ENCODE data around the gene CSF3R. TPM values are rescaled to one million over a fixed set of nuclear protein-coding genes. Genes with fewer than 3 reads are reported as not detected.

The CSF3R gene
- total and polyA plus RNA-seq, 4 experiments from 2014 or later: 0.61 to 0.87 TPM; not detected in 2

DNA sequence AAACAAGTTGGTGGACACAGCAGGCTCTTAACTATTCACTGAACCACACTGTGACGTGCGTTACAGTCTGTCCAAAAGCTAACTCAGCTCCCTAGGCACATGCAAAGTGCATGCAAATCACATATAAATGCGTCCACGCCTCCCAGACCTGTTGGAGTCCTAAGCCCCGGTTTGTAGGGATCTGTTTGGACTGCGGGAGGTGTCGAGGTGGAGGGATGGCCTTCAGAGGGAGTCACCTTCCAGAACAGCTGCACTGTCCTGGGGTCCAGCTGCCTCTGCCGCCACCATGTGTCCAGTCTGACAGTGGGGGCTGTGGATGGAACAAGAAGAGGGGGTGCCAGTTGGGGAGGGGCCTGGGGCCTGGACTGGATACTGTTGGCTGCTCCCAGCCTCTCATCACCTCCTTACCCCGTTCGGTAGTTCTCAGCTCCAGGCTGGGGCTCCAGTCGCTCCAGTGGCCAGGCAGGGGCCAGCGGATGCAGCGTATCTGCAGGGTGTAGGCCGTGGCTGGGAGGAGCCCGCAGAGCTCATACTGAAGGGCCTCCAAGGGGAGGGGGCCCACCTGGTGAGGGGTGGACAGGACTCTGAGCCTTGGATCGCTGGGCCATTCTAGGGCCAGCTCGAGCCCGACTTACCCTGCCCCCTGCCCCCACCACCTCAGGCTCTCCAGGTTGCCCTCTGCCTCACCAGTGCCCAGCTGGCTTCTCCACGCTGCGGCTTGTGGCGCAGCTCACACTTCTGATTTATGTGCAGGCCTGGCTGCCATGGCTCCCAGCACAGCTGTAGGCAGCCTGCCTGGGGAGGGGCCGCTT lies 10.7 kb downstream of the CSF3R start:
- Mint-ChIP-seq H3K27ac (no peak overlapping the region), H3K4me3 (no peak overlapping the region), H3K27me3 (no peaks in the 10 kb centered on the region), H3K4me1 (no peaks in the 10 kb centered on the region), H3K9me3 (no peaks in the 10 kb centered on the region), H3K36me3 (no peaks in the 10 kb centered on the region)
- ChIA-PET CTCF (ENCODE audit: partially characterized antibody) (no interaction called here), POLR2A (ENCODE audit: partially characterized antibody) (no interaction called here)
- H3K36me3 ChIP-seq (ENCODE audit: insufficient read depth, low read length): no peaks in the 10 kb centered on the region
- no peaks in the 10 kb centered on the region for H3K27me3 ChIP-seq (ENCODE audit: insufficient read depth, low read length)
- H3K27ac ChIP-seq (ENCODE audit: low read depth, low read length): no peak overlapping the region
- intact Hi-C loops (cut with micrococcal nuclease): no loop called here
- no peak for DNase-seq
- H3K4me3 ChIP-seq (ENCODE audit: low read length in 2 of 2): no peak overlapping the region
- H3K9me3 ChIP-seq (ENCODE audit: control insufficient read depth in 1 of 2, low read length in 2 of 2): no peaks in the 10 kb centered on the region
- no peaks in the 10 kb centered on the region for H3K4me1 ChIP-seq (ENCODE audit: insufficient read depth, low read length)

DNA sequence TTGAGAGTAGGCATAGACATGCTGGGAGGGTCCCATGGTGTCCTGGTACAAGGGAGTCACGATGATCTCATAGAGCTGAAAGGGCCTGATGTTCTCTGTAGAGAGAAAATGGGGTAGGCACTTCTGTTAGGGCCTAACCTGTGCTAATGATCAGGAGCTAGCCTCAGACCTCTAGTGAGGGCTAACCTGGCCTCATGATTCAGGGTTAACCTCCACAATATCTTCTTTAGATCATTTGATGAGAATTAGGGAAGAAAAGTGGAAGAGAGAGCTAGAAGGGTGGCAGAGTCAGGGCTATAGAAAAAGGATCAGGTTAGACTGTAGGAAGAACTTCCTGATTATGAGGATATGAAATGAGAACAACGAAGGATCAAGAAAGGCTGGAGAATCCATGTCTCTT lies 13.6 kb downstream of the CSF3R start:
- DNase-seq: no peak
- intact Hi-C loops (cut with micrococcal nuclease): no loop called here
- H3K27me3 ChIP-seq (ENCODE audit: insufficient read depth, low read length): no peaks in the 10 kb centered on the region
- H3K9me3 ChIP-seq (ENCODE audit: control insufficient read depth in 1 of 2, low read length in 2 of 2): no peaks in the 10 kb centered on the region
- H3K27ac ChIP-seq (ENCODE audit: low read depth, low read length): no peak overlapping the region
- H3K36me3 ChIP-seq (ENCODE audit: insufficient read depth, low read length): no peaks in the 10 kb centered on the region
- peak overlapping the region in 3 of 7 donors; percentile 30 to 49 (median 41) for H3K27ac Mint-ChIP-seq
- no peaks in the 10 kb centered on the region for H3K9me3 Mint-ChIP-seq
- H3K27me3 Mint-ChIP-seq: no peaks in the 10 kb centered on the region
- ChIA-PET POLR2A (ENCODE audit: partially characterized antibody) (no interaction called here), CTCF (ENCODE audit: partially characterized antibody) (no interaction called here)
- H3K4me3 Mint-ChIP-seq: no peak overlapping the region
- peaks cover 10% of the 10 kb centered on the region for H3K4me1 ChIP-seq (ENCODE audit: insufficient read depth, low read length)
- H3K4me3 ChIP-seq (ENCODE audit: low read length in 2 of 2): no peak overlapping the region
- peaks cover 3 to 15% (median 8%) of the 10 kb centered on the region in 4 donors for H3K4me1 Mint-ChIP-seq
- H3K36me3 Mint-ChIP-seq: peaks cover 0 to 5% of the 10 kb centered on the region in 2 donors

DNA sequence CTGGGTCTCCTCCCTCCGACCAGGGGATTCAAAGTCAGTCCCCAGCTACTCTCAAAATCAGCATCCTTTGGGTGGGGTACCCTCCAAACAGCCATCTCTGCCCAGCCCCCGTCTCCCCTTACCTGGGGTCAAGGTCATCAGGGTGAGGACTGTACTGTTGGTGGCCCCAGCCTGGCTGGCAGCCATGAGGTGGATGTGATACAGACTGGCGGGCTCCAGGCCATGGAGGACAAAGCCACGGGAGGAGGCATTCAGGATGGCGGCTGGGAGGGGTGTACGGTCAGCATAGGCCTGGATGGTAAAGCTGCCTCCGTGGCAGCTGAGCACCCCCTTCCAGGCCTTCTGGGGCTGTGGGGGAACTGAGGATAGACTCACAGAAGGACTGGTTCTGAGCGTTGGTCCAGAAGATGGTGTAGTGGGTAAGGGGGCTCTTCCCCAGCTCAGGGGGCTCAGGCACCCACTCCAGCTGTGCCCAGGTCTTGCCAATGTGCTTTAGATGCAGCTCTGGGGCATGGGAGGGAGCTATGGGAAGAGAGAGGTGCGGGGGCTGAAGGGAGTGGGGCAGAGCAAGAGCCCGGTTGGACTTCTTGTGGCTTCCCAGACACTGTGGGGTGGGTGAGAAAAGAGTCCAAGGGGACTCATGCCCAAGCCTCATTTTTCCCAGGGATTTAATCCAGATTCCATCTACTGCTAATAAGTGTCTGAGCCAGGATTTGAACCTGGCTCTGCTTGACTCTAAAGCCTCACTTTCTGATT lies 14.8 kb downstream of the CSF3R start:
- Mint-ChIP-seq H3K4me1 (peaks cover 12 to 28% (median 19%) of the 10 kb centered on the region in 4 donors), H3K4me3 (no peak overlapping the region), H3K27ac (no peak overlapping the region), H3K36me3 (peaks cover 0 to 10% of the 10 kb centered on the region in 2 donors), H3K9me3 (no peaks in the 10 kb centered on the region), H3K27me3 (no peaks in the 10 kb centered on the region)
- POLR2A ChIA-PET (ENCODE audit: partially characterized antibody): no interaction called here
- intact Hi-C loops (cut with micrococcal nuclease): no loop called here
- no peak overlapping the region for H3K4me3 ChIP-seq (ENCODE audit: low read length in 2 of 2)
- CTCF ChIA-PET (ENCODE audit: partially characterized antibody): no interaction called here
- H3K36me3 ChIP-seq (ENCODE audit: insufficient read depth, low read length): no peaks in the 10 kb centered on the region
- no peaks in the 10 kb centered on the region for H3K27me3 ChIP-seq (ENCODE audit: insufficient read depth, low read length)
- H3K4me1 ChIP-seq (ENCODE audit: insufficient read depth, low read length): peaks cover 19% of the 10 kb centered on the region
- DNase-seq: no peak
- no peaks in the 10 kb centered on the region for H3K9me3 ChIP-seq (ENCODE audit: control insufficient read depth in 1 of 2, low read length in 2 of 2)
- H3K27ac ChIP-seq (ENCODE audit: low read depth, low read length): no peak overlapping the region

DNA sequence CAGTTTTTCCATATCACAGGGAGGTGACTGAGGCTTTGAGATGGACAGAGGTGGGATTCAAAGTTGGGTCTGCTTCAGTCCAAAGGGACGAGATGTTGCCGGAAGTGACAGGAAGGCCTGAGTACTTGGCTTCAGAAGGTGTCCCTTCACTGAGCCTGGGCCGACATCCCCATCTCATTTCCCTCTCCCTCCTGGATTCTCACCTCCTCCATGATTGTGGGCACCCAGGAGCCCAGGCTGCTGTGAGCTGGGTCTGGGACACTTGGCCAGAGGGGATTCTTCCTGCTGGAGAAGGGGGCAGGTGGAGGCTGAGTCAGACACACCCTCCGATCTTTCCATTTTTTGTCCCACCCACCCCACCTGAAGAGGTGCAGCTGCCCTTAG lies 15.7 kb downstream of the CSF3R start:
- intact Hi-C loops (cut with micrococcal nuclease): no loop called here
- POLR2A ChIA-PET (ENCODE audit: partially characterized antibody): no interaction called here

DNA sequence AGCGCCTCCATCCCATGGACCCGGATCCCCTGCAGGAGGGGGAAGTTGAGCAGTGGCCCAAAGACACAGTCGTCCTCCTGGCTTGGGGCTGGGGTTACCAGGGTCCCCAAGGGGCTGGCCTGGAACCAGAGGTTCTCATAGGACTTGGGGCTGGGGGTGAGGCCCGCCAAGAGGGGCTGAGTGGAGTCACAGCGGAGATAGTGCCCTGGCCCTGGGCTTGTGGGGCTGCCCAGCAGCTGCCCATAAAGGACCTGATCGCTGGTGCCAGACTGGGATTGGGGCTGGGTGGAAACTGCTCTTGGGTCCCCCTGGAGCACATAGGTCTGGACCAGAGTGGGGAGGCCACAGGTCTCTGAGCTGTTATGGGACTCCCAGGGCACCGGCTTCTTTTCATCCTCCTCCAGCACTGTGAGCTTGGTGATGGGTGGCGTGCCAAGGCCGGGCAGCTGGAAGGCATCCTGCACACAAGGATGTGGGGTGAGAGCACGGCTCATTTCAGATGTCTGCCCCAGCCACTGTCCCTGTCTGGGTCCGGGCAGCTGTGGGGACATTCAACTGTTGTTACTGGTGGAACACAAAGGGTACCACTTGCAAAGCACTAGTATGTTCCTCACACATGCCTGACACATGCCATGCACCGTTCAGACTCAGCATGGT lies 16.2 kb downstream of the CSF3R start:
- no peak overlapping the region for H3K4me3 Mint-ChIP-seq
- peaks cover 0 to 14% of the 10 kb centered on the region in 2 donors for H3K36me3 Mint-ChIP-seq
- H3K4me3 ChIP-seq (ENCODE audit: low read length in 2 of 2): no peak overlapping the region
- no peaks in the 10 kb centered on the region for H3K9me3 ChIP-seq (ENCODE audit: control insufficient read depth in 1 of 2, low read length in 2 of 2)
- H3K27ac Mint-ChIP-seq: no peak overlapping the region
- no peaks in the 10 kb centered on the region for H3K9me3 Mint-ChIP-seq
- POLR2A ChIA-PET (ENCODE audit: partially characterized antibody): no interaction called here
- H3K4me1 ChIP-seq (ENCODE audit: insufficient read depth, low read length): peaks cover 19% of the 10 kb centered on the region
- H3K27ac ChIP-seq (ENCODE audit: low read depth, low read length): no peak overlapping the region
- DNase-seq: no peak
- H3K27me3 Mint-ChIP-seq: no peaks in the 10 kb centered on the region
- peaks cover 15 to 36% (median 25%) of the 10 kb centered on the region in 4 donors for H3K4me1 Mint-ChIP-seq
- H3K36me3 ChIP-seq (ENCODE audit: insufficient read depth, low read length): peaks cover 6% of the 10 kb centered on the region
- CTCF ChIA-PET (ENCODE audit: partially characterized antibody): no interaction called here
- H3K27me3 ChIP-seq (ENCODE audit: insufficient read depth, low read length): no peaks in the 10 kb centered on the region
- intact Hi-C loops (cut with micrococcal nuclease): no loop called here

More for the DNA sequence above, 15.7 kb downstream of the CSF3R start:
- Mint-ChIP-seq H3K27me3 (no peaks in the 10 kb centered on the region), H3K9me3 (no peaks in the 10 kb centered on the region), H3K36me3 (peaks cover 0 to 14% of the 10 kb centered on the region in 2 donors), H3K4me1 (peaks cover 15 to 34% (median 23%) of the 10 kb centered on the region in 4 donors), H3K4me3 (no peak overlapping the region), H3K27ac (no peak overlapping the region)
- Histone ChIP-seq H3K27me3 (ENCODE audit: insufficient read depth, low read length) (no peaks in the 10 kb centered on the region), H3K4me1 (ENCODE audit: insufficient read depth, low read length) (peaks cover 19% of the 10 kb centered on the region), H3K36me3 (ENCODE audit: insufficient read depth, low read length) (peaks cover under 1% of the 10 kb centered on the region), H3K4me3 (ENCODE audit: low read length in 2 of 2) (no peak overlapping the region), H3K27ac (ENCODE audit: low read depth, low read length) (no peak overlapping the region), H3K9me3 (ENCODE audit: control insufficient read depth in 1 of 2, low read length in 2 of 2) (no peaks in the 10 kb centered on the region)
- CTCF ChIA-PET (ENCODE audit: partially characterized antibody): no interaction called here
- no peak for DNase-seq

DNA sequence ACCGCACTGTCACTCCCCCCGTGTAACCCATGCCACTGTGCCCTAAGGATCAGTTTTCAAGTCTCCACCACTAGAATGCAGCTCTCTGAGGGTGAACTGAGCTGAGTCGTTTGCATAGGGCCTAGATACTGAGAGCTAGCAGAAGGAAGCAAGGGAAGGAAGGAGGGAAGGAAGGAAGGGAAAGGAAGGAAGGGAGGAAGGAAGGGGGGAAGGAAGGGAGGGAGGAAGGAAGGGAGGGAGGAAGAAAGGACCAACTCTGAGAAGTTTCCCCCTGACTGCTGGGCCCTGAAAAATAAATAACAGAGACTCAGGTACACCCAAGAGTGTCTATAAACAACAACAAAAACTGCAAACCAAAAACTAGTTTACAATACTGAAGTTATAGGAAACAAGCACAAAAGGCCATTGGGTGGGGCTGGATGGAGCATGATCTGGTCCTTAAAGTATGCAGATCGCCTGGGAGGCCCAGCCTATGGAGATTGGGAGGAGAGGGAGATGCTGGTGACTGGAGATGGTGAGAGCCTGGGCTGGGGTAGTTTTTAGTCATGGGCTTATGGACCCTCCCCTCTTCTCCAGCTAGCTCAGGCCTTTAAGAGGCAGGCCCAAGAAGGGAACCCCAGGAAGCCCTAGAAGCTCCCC lies 16.9 kb downstream of the CSF3R start:
- no peaks in the 10 kb centered on the region for H3K9me3 Mint-ChIP-seq
- no peaks in the 10 kb centered on the region for H3K27me3 Mint-ChIP-seq
- H3K4me1 Mint-ChIP-seq: peaks cover 15 to 41% (median 28%) of the 10 kb centered on the region in 4 donors
- Histone ChIP-seq H3K9me3 (ENCODE audit: control insufficient read depth in 1 of 2, low read length in 2 of 2) (no peaks in the 10 kb centered on the region), H3K4me1 (ENCODE audit: insufficient read depth, low read length) (peaks cover 19% of the 10 kb centered on the region), H3K27ac (ENCODE audit: low read depth, low read length) (no peak overlapping the region), H3K27me3 (ENCODE audit: insufficient read depth, low read length) (no peaks in the 10 kb centered on the region), H3K4me3 (ENCODE audit: low read length in 2 of 2) (no peak overlapping the region), H3K36me3 (ENCODE audit: insufficient read depth, low read length) (peaks cover 12% of the 10 kb centered on the region)
- ChIA-PET CTCF (ENCODE audit: partially characterized antibody) (no interaction called here), POLR2A (ENCODE audit: partially characterized antibody) (no interaction called here)
- intact Hi-C loops (cut with micrococcal nuclease): loop anchor here (2.0 kb wide), 2 partner anchors 377 to 535 kb away; partner anchors contain the start of genes ADPRS and AGO3
- H3K36me3 Mint-ChIP-seq: peaks cover 0 to 17% of the 10 kb centered on the region in 2 donors
- H3K27ac Mint-ChIP-seq: peak overlapping the region in 5 of 7 donors; percentile 41 to 98 (median 98)
- DNase-seq: no peak
- peak overlapping the region in 1 of 8 donors; percentile 4 for H3K4me3 Mint-ChIP-seq

Measured in CD4-positive, alpha-beta memory T cell (primary cell).